Stomach (tissue), 9 donors: Measurements from ENCODE around the gene BCL2L2. TPM values are rescaled to one million over a fixed set of nuclear protein-coding genes. Genes with fewer than 3 reads are reported as not detected.

Experiments used
- DNase-seq, 2 donors: peaks; one replicate each; pipeline versions ENCODE4 v3.0.0 to v3.0.0-alpha.2; 2013 to 2019
- H3K27ac ChIP-seq, 5 donors: fragments of 200-600 bp in 4 of 5; sonication (generic) in 4 of 5; one replicate each; pipeline ENCODE4 v1.5.1; 2013 to 2019; ENCODE audit warnings: mild to moderate bottlenecking in 1 of 5, moderate library complexity in 1 of 5
- H3K27me3 ChIP-seq, 3 donors: fragments of 200-600 bp; sonication (generic); one replicate each; pipeline ENCODE4 v1.5.1; 2017 to 2019; ENCODE audit warnings: mixed run types in 1 of 3
- H3K36me3 ChIP-seq, 4 donors: fragments of 200-600 bp; sonication (generic); 1 replicate in 3 of 4; 2 replicates in 1 of 4; pipeline ENCODE4 v1.5.1; 2016 to 2019
- H3K4me1 ChIP-seq, 4 donors: fragments of 200-600 bp; sonication (generic); one replicate each; pipeline ENCODE4 v1.5.1; 2016 to 2019
- H3K4me3 ChIP-seq, 4 donors: fragments of 200-600 bp; sonication (generic) in 3 of 4; one replicate each; pipeline ENCODE4 v1.5.1; 2016 to 2019; ENCODE audit warnings: mild to moderate bottlenecking in 1 of 4
- H3K9me3 ChIP-seq, 4 donors: fragments of 200-600 bp; sonication (generic); one replicate each; pipeline ENCODE4 v1.5.1; 2016 to 2019
- CTCF ChIP-seq, 7 experiments: fragments of 450-650 bp in 4 of 7; fragments of 200-600 bp in 3 of 7; sonication (generic) in 3 of 7; IDR thresholded peaks; one replicate each; pipeline ENCODE4 v1.5.1; 2016 to 2019; ENCODE audit warnings: antibody characterized with exemption in 7 of 7, control low read depth in 2 of 7, mild to moderate bottlenecking in 1 of 7
- EP300 ChIP-seq: sonication (generic); formaldehyde crosslinking; IDR thresholded peaks from one replicate; pipeline ENCODE4 v1.6.1; 2017; ENCODE audit warnings: antibody characterized with exemption
- POLR2A ChIP-seq, 4 donors: fragments of 450-650 bp; IDR thresholded peaks; one replicate each; pipeline ENCODE4 v1.6.1; 2016; ENCODE audit warnings: antibody characterized with exemption in 4 of 4, control low read depth in 2 of 4, mild to moderate bottlenecking in 1 of 4, moderate library complexity in 1 of 4
- POLR2AphosphoS5 ChIP-seq, 3 donors: sonication (generic); formaldehyde crosslinking; IDR thresholded peaks; one replicate each; pipeline ENCODE4 v1.6.1; 2016; ENCODE audit warnings: antibody characterized with exemption in 3 of 3
- WGBS, 5 donors: extraction: QIAGEN DNeasy Blood & Tissue Kit in 3 of 5; methylation state at CpG; one replicate each; pipeline versions ENCODE4 v1.1.5 to v1.1.7; 2013 to 2018; 5-methylcytosine and 5-hydroxymethylcytosine counted together
- intact Hi-C: fragments of 100-400 bp; cut with DNase I; formaldehyde crosslinking; loops from one replicate; pipeline ENCODE4 v1.15.1; 2023; ENCODE audit warnings: low total_unique reads
- polyA plus RNA-seq, 3 donors: library from polyadenylated mRNA; stranded (reverse); fragments of 200-250 nt; gene quantifications; one replicate each; pipeline ENCODE4 v1.2.3, GENCODE V29; 2013
- total RNA-seq, 5 donors: library from RNA; depleted of rRNA; stranded (reverse); fragments of >200 nt; gene quantifications; one replicate each; pipeline versions ENCODE4 v1.1.0 to v1.2.3, GENCODE V29; 2014 to 2016
- donor health status: healthy with polysubstance abuse.
- donor health status: Bipolar disorder and iron deficiency.
- donor health status: healthy.

The BCL2L2 gene
- total and polyA plus RNA-seq, 8 donors: 14.0 to 84.1 (median 42.2) TPM

DNA sequence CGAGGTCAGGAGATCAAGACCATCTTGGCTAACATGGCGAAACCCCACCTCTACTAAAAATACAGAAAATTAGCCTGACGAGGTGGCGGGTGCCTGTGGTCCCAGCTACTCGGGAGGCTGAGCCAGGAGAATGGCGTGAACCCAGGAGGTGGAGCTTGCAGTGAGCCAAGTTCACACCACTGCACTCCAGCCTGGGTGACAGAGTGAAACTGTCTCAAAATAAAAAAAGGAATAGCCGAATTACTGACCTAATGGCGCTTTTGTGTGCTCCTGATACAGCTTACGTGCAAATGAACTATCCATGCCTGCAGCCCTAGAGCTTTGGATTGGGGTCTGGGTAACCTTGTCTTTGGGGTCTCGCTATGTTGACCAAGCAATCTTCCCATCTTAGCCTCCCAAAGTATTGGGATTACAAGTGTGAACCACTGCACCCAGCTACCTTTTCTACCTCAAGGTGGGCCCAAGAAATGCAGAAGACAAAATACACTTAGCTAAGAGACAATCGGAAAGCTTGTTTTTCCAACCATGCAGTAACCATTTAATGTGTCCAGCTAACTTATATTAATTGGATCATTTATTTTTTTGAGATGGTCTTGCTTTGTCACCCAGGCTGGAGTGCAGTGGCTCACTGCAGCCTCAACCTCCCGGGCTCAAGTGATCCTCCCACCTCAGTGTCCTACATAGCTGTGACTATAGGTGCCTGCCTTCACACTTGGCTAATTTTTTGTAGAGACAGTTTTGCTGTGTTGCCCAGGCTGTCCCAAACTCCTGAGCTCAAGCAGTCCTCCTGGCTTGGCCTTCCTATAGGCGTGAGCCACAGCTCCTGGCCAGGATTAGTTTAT, 20.1 kb downstream of the BCL2L2 start:
- TF ChIP-seq CTCF (IDR thresholded peaks at IDR 0.05): no peak
- TF ChIP-seq POLR2A (IDR thresholded peaks at IDR 0.05): no peak
- no peak for TF ChIP-seq EP300
- TF ChIP-seq POLR2AphosphoS5 (IDR thresholded peaks at IDR 0.05): no peak
- Histone ChIP-seq H3K36me3 (peaks cover 27 to 40% (median 37%) of the 10 kb centered on the region in 4 donors), H3K27me3 (no peaks in the 10 kb centered on the region), H3K4me1 (peaks cover 11 to 38% (median 27%) of the 10 kb centered on the region in 4 donors), H3K27ac (no peak overlapping the region), H3K9me3 (no peaks in the 10 kb centered on the region), H3K4me3 (no peak overlapping the region)
- DNase-seq: no peak
- 67 to 80% (median 73%) methylated on average over 13 of the region's 13 CpGs for WGBS, 5 donors
- intact Hi-C loops: loop anchor here (10.0 kb wide), 2 partner anchors 138 to 238 kb away; partner anchors contain the start of genes AP1G2 and NGDN

DNA sequence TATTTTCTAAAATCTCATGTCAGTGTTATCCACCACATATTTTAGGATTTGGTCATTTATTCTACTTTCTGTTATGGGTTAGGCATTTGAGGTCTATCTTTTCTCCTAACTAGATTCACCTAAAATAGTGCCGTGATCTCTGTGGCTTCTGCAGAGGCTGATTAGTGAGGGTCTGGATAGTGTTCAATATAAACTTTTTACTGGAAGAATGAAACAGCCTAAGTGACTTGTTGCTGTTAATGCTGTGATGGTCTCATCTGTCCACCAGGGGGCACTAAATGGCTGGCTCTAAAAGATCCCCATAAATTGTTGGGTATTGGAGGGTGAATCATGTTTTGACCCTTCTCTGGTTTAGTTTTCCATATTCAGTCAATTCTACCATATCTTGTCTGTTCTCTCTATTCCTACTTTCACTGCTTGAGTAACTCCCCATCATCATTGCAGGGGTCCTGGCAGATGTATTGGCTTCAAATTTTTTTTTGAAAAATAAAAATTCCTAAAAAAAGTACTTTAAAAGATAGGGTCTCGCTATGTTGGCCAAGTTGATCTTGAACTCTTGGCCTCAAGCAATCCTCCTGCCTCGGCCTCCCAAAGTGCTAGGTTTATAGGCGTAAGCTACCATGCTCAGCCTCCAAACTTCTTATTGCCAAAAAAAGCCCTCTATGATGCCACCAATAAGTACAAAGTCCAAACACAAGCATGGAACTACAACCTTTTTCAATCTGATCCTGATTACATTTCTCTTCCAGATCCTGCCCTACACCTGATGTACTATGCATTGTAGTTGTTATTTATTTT, 21.5 kb downstream of the BCL2L2 start:
- 28 to 39% (median 36%) methylated on average over 4 of the region's 4 CpGs for WGBS, 5 donors
- Histone ChIP-seq H3K9me3 (no peaks in the 10 kb centered on the region), H3K4me1 (peaks cover 2 to 27% (median 15%) of the 10 kb centered on the region in 4 donors), H3K36me3 (peaks cover 24 to 37% (median 32%) of the 10 kb centered on the region in 4 donors), H3K4me3 (no peak overlapping the region), H3K27me3 (no peaks in the 10 kb centered on the region), H3K27ac (peak overlapping the region in 2 of 5 donors; percentile 16 to 54)
- peak; percentile 79 to 91 for DNase-seq
- intact Hi-C loops: loop anchor here (10.0 kb wide), 2 partner anchors 137 to 237 kb away; partner anchors contain the start of genes AP1G2 and NGDN
- TF ChIP-seq POLR2A (IDR thresholded peaks at IDR 0.05) (no peak), EP300 (no peak), CTCF (IDR thresholded peaks at IDR 0.05) (peak in 5 of 7 experiments; percentile 77 to 91 (median 82)), POLR2AphosphoS5 (IDR thresholded peaks at IDR 0.05) (peak in 1 of 3 donors; percentile 80)

DNA sequence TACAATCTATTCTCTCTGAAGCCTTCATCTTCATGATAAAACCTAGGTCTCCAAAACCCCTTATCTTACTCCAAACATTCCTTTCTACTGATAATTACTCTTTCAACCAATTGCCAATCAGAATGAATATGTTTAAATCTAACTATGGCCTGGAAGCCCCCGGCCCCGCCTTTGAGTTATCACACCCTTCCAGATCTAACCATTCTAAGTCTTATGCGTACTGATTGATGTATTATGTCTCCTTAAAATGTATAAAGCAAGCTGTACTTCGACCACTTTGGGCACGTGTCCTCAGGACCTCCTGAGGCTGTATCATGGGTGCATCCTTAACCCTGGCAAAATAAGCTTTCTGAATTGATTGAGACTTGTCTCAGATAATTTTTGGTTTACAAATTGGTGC, 29.0 kb downstream of the BCL2L2 start:
- Histone ChIP-seq H3K27ac (no peak overlapping the region), H3K9me3 (peaks cover 0 to 4% (median 0%) of the 10 kb centered on the region in 4 donors), H3K27me3 (no peaks in the 10 kb centered on the region), H3K4me1 (no peaks in the 10 kb centered on the region), H3K36me3 (no peaks in the 10 kb centered on the region), H3K4me3 (no peak overlapping the region)
- intact Hi-C loops: no loop called here
- no peak for DNase-seq
- TF ChIP-seq POLR2A (IDR thresholded peaks at IDR 0.05) (no peak), POLR2AphosphoS5 (IDR thresholded peaks at IDR 0.05) (no peak), EP300 (no peak), CTCF (IDR thresholded peaks at IDR 0.05) (no peak)
- 77 to 86% (median 83%) methylated on average over 5 of the region's 5 CpGs for WGBS, 5 donors
